Fibroblast of mammary gland (primary cell): ENCODE measurements around the gene MAGI2.
A peak's percentile ranks its signal among the peaks of the same experiment; 100 is the strongest.

Experiments
- DNase-seq: peaks from one replicate; pipeline ENCODE4 v3.0.0-alpha.2; 2010; ENCODE audit warnings: low read depth
- H3K4me3 ChIP-seq: 2 replicates; pipeline ENCODE4 v1.5.1; 2011; ENCODE audit warnings: low read depth, mild to moderate bottlenecking, low read length, moderate library complexity; ENCODE audit not compliant: control insufficient read depth
- CTCF ChIP-seq: conservative IDR thresholded peaks from 2 replicates; pipeline ENCODE4 v1.5.1; 2011; ENCODE audit warnings: low read depth, low read length, inconsistent platforms; ENCODE audit not compliant: control insufficient read depth, insufficient read depth

The MAGI2 gene

GRCh38 chr7:78218876-78219275 is 1234.6 kb downstream of the MAGI2 start:
- TF ChIP-seq CTCF: no peak
- DNase-seq: no peak

GRCh38 chr7:78218051-78218450 is 1235.4 kb downstream of the MAGI2 start:
- peak; percentile 89 for DNase-seq
- H3K4me3 ChIP-seq: no peak overlapping the region
- no peak for TF ChIP-seq CTCF

More at GRCh38 chr7:78218876-78219275, 1234.6 kb downstream of the MAGI2 start:
- H3K4me3 ChIP-seq: no peak overlapping the region

GRCh38 chr7:78215199-78215598 is 1238.3 kb downstream of the MAGI2 start:
- no peak for DNase-seq
- TF ChIP-seq CTCF: no peak

GRCh38 chr7:78213402-78213801 is 1240.1 kb downstream of the MAGI2 start:
- H3K4me3 ChIP-seq: no peak overlapping the region
- no peak for DNase-seq
- TF ChIP-seq CTCF: no peak

More at GRCh38 chr7:78215199-78215598, 1238.3 kb downstream of the MAGI2 start:
- no peak overlapping the region for H3K4me3 ChIP-seq

- no peak for DNase-seq
- TF ChIP-seq CTCF: no peak
- no peak overlapping the region for H3K4me3 ChIP-seq
Observed at GRCh38 chr7:78212476-78213060, 1240.9 kb downstream of the MAGI2 start.

GRCh38 chr7:78207269-78207668 is 1246.2 kb downstream of the MAGI2 start:
- DNase-seq: no peak
- H3K4me3 ChIP-seq: no peak overlapping the region
- no peak for TF ChIP-seq CTCF

GRCh38 chr7:78206769-78207168 is 1246.7 kb downstream of the MAGI2 start:
- H3K4me3 ChIP-seq: no peak overlapping the region
- no peak for DNase-seq
- no peak for TF ChIP-seq CTCF
